Liver (tissue), 9 donors: ENCODE results near the gene APBB1IP. TPM values are rescaled to one million over a fixed set of nuclear protein-coding genes. Genes with fewer than 3 reads are reported as not detected.
A peak's percentile ranks its signal among the peaks of the same experiment; 100 is the strongest.

Source experiments
- DNase-seq: peaks from one replicate; pipeline ENCODE4 v3.0.0-alpha.2; 2017; ENCODE audit warnings: low spot score
- H3K27ac ChIP-seq, 2 donors: one replicate each; pipeline ENCODE4 v1.7.0; 2013; ENCODE audit warnings: inconsistent platforms in 2 of 2, low read length in 2 of 2, control low read depth in 1 of 2, low read depth in 1 of 2, mild to moderate bottlenecking in 1 of 2
- H3K27me3 ChIP-seq, 4 donors: one replicate each; pipeline versions ENCODE4 v1.6.1 to v1.7.0; 2013; ENCODE audit warnings: low read length in 3 of 4, inconsistent platforms in 1 of 4, mild to moderate bottlenecking in 1 of 4, moderate library complexity in 1 of 4; ENCODE audit not compliant: control insufficient read depth in 4 of 4, insufficient read depth in 4 of 4
- H3K36me3 ChIP-seq, 4 donors: one replicate each; pipeline versions ENCODE4 v1.6.1 to v1.7.0; 2013; ENCODE audit warnings: low read length in 3 of 4, mild to moderate bottlenecking in 3 of 4, low read depth in 1 of 4, moderate library complexity in 1 of 4; ENCODE audit not compliant: control insufficient read depth in 4 of 4, insufficient read depth in 3 of 4
- H3K4me1 ChIP-seq, 4 donors: one replicate each; pipeline versions ENCODE4 v1.6.1 to v1.7.0; 2013; ENCODE audit warnings: low read length in 3 of 4, mild to moderate bottlenecking in 3 of 4, moderate library complexity in 1 of 4; ENCODE audit not compliant: control insufficient read depth in 4 of 4, insufficient read depth in 4 of 4
- H3K4me3 ChIP-seq, 3 donors: one replicate each; pipeline versions ENCODE4 v1.6.1 to v1.7.0; 2013; ENCODE audit warnings: low read length in 3 of 3, control low read depth in 1 of 3, low read depth in 1 of 3, mild to moderate bottlenecking in 1 of 3
- H3K9ac ChIP-seq, 2 donors: one replicate each; pipeline ENCODE4 v1.7.0; 2013; ENCODE audit warnings: low read length in 2 of 2, mild to moderate bottlenecking in 2 of 2, moderate library complexity in 2 of 2, control low read depth in 1 of 2, low read depth in 1 of 2
- H3K9me3 ChIP-seq, 4 donors: one replicate each; pipeline versions ENCODE4 v1.6.1 to v1.7.0; 2013; ENCODE audit warnings: low read length in 3 of 4; ENCODE audit not compliant: control insufficient read depth in 4 of 4
- ATF3 ChIP-seq: IDR thresholded peaks from 2 replicates; pipeline ENCODE4 v1.6.1; 2016; ENCODE audit warnings: antibody characterized with exemption
- CTCF ChIP-seq: fragments of 150-350 bp; IDR thresholded peaks from 2 replicates; pipeline ENCODE4 v1.5.1; 2017; ENCODE audit warnings: improper control_type of control experiment, low read depth, low read length; ENCODE audit not compliant: missing input control
- EGR1 ChIP-seq, 2 donors: IDR thresholded peaks; 2 replicates each; pipeline ENCODE4 v1.6.1; 2016 to 2018; ENCODE audit warnings: antibody characterized with exemption in 2 of 2, low read depth in 2 of 2
- FOXA2 ChIP-seq: IDR thresholded peaks from 2 replicates; pipeline ENCODE4 v1.6.1; 2016; ENCODE audit warnings: antibody characterized with exemption
- GABPA ChIP-seq, 2 donors: IDR thresholded peaks in 1 of 2; conservative IDR thresholded peaks in 1 of 2; 2 replicates each; pipeline ENCODE4 v1.6.1; 2016; ENCODE audit warnings: antibody characterized with exemption in 2 of 2, mild to moderate bottlenecking in 1 of 2, moderate library complexity in 1 of 2
- HNF4A ChIP-seq, 2 donors: conservative IDR thresholded peaks; 2 replicates each; pipeline ENCODE4 v1.6.1; 2016; ENCODE audit warnings: antibody characterized with exemption in 2 of 2, mild to moderate bottlenecking in 2 of 2
- HNF4G ChIP-seq: IDR thresholded peaks from 2 replicates; pipeline ENCODE4 v1.6.1; 2016; ENCODE audit warnings: antibody characterized with exemption
- JUND ChIP-seq, 2 donors: IDR thresholded peaks; 2 replicates each; pipeline ENCODE4 v1.6.1; 2016; ENCODE audit warnings: antibody characterized with exemption in 2 of 2
- MAX ChIP-seq: IDR thresholded peaks from 2 replicates; pipeline ENCODE4 v1.6.1; 2016; ENCODE audit warnings: antibody characterized with exemption
- NR2F2 ChIP-seq: IDR thresholded peaks from 2 replicates; pipeline ENCODE4 v1.6.1; 2016; ENCODE audit warnings: antibody characterized with exemption
- RAD21 ChIP-seq, 2 donors: IDR thresholded peaks; 2 replicates each; pipeline ENCODE4 v1.6.1; 2016; ENCODE audit warnings: antibody characterized with exemption in 2 of 2, mild to moderate bottlenecking in 2 of 2
- REST ChIP-seq: IDR thresholded peaks from 2 replicates; pipeline ENCODE4 v1.6.1; 2016; ENCODE audit warnings: antibody characterized with exemption, mild to moderate bottlenecking
- RXRA ChIP-seq, 2 donors: IDR thresholded peaks; 2 replicates each; pipeline ENCODE4 v1.6.1; 2017 to 2018; ENCODE audit warnings: antibody characterized with exemption in 2 of 2, mild to moderate bottlenecking in 1 of 2
- SP1 ChIP-seq: IDR thresholded peaks from 2 replicates; pipeline ENCODE4 v1.6.1; 2018; ENCODE audit warnings: antibody characterized with exemption, mild to moderate bottlenecking
- TAF1 ChIP-seq: conservative IDR thresholded peaks from 2 replicates; pipeline ENCODE4 v1.6.1; 2016; ENCODE audit warnings: antibody characterized with exemption, mild to moderate bottlenecking
- YY1 ChIP-seq: IDR thresholded peaks from 2 replicates; pipeline ENCODE4 v1.6.1; 2016; ENCODE audit warnings: antibody characterized with exemption, mild to moderate bottlenecking
- ZBTB33 ChIP-seq: IDR thresholded peaks from 2 replicates; pipeline ENCODE4 v1.6.1; 2016; ENCODE audit warnings: antibody characterized with exemption
- WGBS: extraction: QIAGEN DNeasy Blood & Tissue Kit; methylation state at CpG from one replicate; pipeline ENCODE4 v1.1.7; 2013; 5-methylcytosine and 5-hydroxymethylcytosine counted together
- polyA plus RNA-seq, 2 donors: library from polyadenylated mRNA; stranded (reverse) in 1 of 2; unstranded in 1 of 2; fragments of 200-250 nt in 1 of 2; fragments of >200 nt in 1 of 2; fragmentation: Nextera tagmentation in 1 of 2; extraction: Ambion mirVana in 1 of 2; gene quantifications; one replicate each; pipeline versions ENCODE4 v1.2.1 to v1.2.3, GENCODE V29; 2013 to 2015
- total RNA-seq, 2 donors: library from RNA; depleted of rRNA; stranded (reverse); fragments of >200 nt; gene quantifications; one replicate each; pipeline ENCODE4 v1.2.3, GENCODE V29; 2014
- donor health status: healthy.
- donor health status: healthy.
- donor health status: healthy.
- donor health status: healthy.
- donor health status: healthy.

Gene APBB1IP
- total and polyA plus RNA-seq, 4 donors = 9.3 to 28.4 (median 12.8) TPM

GRCh38 chr10:26479766-26480492 is 41.8 kb downstream of the APBB1IP start:
- Histone ChIP-seq H3K27me3 (no peaks in the 10 kb centered on the region), H3K4me1 (peaks cover 3 to 10% (median 6%) of the 10 kb centered on the region in 4 donors), H3K36me3 (no peaks in the 10 kb centered on the region), H3K9me3 (no peaks in the 10 kb centered on the region), H3K9ac (no peak overlapping the region), H3K27ac (peak overlapping the region; percentile 28 to 31), H3K4me3 (no peak overlapping the region)
- DNase-seq = no peak
- 84% methylated on average over 6 of the region's 6 CpGs for WGBS
- TF ChIP-seq JUND (IDR thresholded peaks at IDR 0.05) = no peak
- no peak for TF ChIP-seq EGR1 (IDR thresholded peaks at IDR 0.05; ENCODE audit: low read depth in 2 of 2)
- TF ChIP-seq REST = no peak
- TF ChIP-seq YY1 = no peak
- no peak for TF ChIP-seq GABPA (IDR thresholded peaks at IDR 0.05 in 1 of 2, conservative IDR thresholded peaks at IDR 0.05 in 1 of 2)
- no peak for TF ChIP-seq CTCF
- no peak for TF ChIP-seq NR2F2
- TF ChIP-seq TAF1 = no peak
- TF ChIP-seq MAX = no peak
- TF ChIP-seq HNF4A (conservative IDR thresholded peaks at IDR 0.05) = no peak
- TF ChIP-seq ZBTB33 = no peak
- TF ChIP-seq RXRA (IDR thresholded peaks at IDR 0.05) = no peak
- no peak for TF ChIP-seq SP1
- TF ChIP-seq RAD21 (IDR thresholded peaks at IDR 0.05) = no peak
- TF ChIP-seq HNF4G = no peak
- TF ChIP-seq FOXA2 = no peak

GRCh38 chr10:26481315-26481692 is 43.2 kb downstream of the APBB1IP start:
- Histone ChIP-seq H3K27ac (peak overlapping the region in 1 of 2 donors; percentile 54), H3K4me3 (no peak overlapping the region), H3K9me3 (no peaks in the 10 kb centered on the region), H3K27me3 (no peaks in the 10 kb centered on the region), H3K4me1 (peaks cover 5 to 10% (median 7%) of the 10 kb centered on the region in 4 donors), H3K36me3 (no peaks in the 10 kb centered on the region), H3K9ac (no peak overlapping the region)
- DNase-seq = no peak
- TF ChIP-seq REST = no peak
- TF ChIP-seq RAD21 (IDR thresholded peaks at IDR 0.05) = no peak
- no peak for TF ChIP-seq GABPA (IDR thresholded peaks at IDR 0.05 in 1 of 2, conservative IDR thresholded peaks at IDR 0.05 in 1 of 2)
- TF ChIP-seq ATF3 = no peak
- no peak for TF ChIP-seq YY1
- TF ChIP-seq RXRA (IDR thresholded peaks at IDR 0.05) = no peak
- TF ChIP-seq CTCF = no peak
- no peak for TF ChIP-seq JUND (IDR thresholded peaks at IDR 0.05)
- no peak for TF ChIP-seq FOXA2
- TF ChIP-seq HNF4G = no peak
- no peak for TF ChIP-seq NR2F2
- WGBS = 97% methylated on average over 2 of the region's 2 CpGs
